ENCODE data around the gene TSBP1. TPM values are rescaled to one million over a fixed set of nuclear protein-coding genes. Genes with fewer than 3 reads are reported as not detected.

TSBP1 gene
- total RNA-seq, 1 experiment from 2014 or later: not detected

DNA sequence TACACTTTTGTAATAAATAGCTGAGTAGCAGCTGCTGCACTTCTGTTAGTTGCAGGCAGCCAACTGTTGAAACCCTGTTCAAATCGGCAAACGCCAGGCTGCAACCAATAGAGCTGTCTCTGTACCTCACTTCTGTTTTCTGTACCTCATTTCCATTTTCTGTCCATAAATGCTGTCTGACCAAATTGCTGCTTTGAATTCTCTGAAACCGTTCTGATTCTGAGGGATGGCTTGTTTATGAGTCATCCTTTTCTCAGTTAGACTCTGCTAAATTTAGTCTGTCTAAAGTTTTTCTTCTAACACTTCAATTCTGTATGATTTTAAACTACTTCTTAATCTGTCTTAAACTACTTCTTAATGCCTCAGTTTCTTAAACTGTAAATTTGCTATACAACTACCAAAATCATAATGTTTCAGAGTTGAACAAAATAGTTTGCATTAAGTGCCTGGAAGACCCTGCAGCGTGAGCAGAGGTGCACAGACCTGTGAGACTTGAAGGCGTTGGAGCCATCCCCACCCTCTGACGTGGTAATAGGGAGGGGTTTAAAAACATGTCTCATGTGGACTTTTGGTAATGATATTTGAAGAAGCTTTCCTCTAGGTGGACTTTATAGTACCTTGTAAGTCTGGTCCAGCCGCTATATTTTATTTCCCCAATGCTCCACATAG is 25.7 kb upstream of the TSBP1 start:
- Histone ChIP-seq H2BK12ac (ENCODE audit: insufficient read length, low read depth, low read length) (no peak overlapping the region), H4K8ac (replicated peaks; ENCODE audit: insufficient read length, low read depth, low read length) (no peak overlapping the region), H2BK5ac (ENCODE audit: insufficient read length, low read length) (no peak overlapping the region), H3K9ac (ENCODE audit: extremely low read depth, insufficient read length, low read length) (no peak overlapping the region), H2BK20ac (ENCODE audit: low read depth, low read length, poor library complexity, severe bottlenecking) (no peak overlapping the region), H2AK5ac (ENCODE audit: insufficient read length, low read length) (no peak overlapping the region), H3K23ac (ENCODE audit: insufficient read length, low read depth, low read length) (no peak overlapping the region), H3K79me1 (ENCODE audit: insufficient read depth, low read depth, low read length, poor library complexity, severe bottlenecking) (no peaks in the 10 kb centered on the region), H3K4me2 (ENCODE audit: insufficient read depth, insufficient read length, low read length) (no peak overlapping the region), H3K27me3 (ENCODE audit: insufficient read depth, low read length) (no peaks in the 10 kb centered on the region), H3K27ac (ENCODE audit: insufficient read length, low read depth, low read length) (no peak overlapping the region), H3K14ac (ENCODE audit: insufficient read depth, low read length) (no peak overlapping the region), H4K20me1 (ENCODE audit: control insufficient read depth, insufficient read depth, insufficient read length) (no peaks in the 10 kb centered on the region), H3K23me2 (ENCODE audit: insufficient read length, low read depth, low read length, poor library complexity, severe bottlenecking) (no peaks in the 10 kb centered on the region), H3K4me1 (ENCODE audit: insufficient read depth, low read length) (no peaks in the 10 kb centered on the region; the same call in 1 of the 2 replicates), H4K5ac (ENCODE audit: insufficient read length, low read depth, low read length) (no peak overlapping the region), H3K79me2 (ENCODE audit: insufficient read depth, low read length) (no peaks in the 10 kb centered on the region), H2AFZ (ENCODE audit: low read length) (no peak overlapping the region), H3K18ac (ENCODE audit: insufficient read length, low read depth, low read length) (no peak overlapping the region), H2BK120ac (ENCODE audit: low read depth, low read length, poor library complexity, severe bottlenecking) (no peak overlapping the region), H3K56ac (ENCODE audit: insufficient read length, low read depth, low read length) (no peak overlapping the region), H3K4ac (ENCODE audit: low read depth, low read length) (no peak overlapping the region), H4K91ac (ENCODE audit: insufficient read length, low read depth, low read length) (no peak overlapping the region), H3T11ph (ENCODE audit: low read length) (no peak overlapping the region), H2BK15ac (ENCODE audit: low read depth, low read length) (no peak overlapping the region), H3K9me3 (ENCODE audit: control insufficient read depth, low read depth, low read length) (no peaks in the 10 kb centered on the region)
- no peak for DNase-seq
- no peak overlapping the region for H3K27ac Mint-ChIP-seq
- no CpG with 5 or more reads among the region's 7 CpGs for WGBS (ENCODE audit: extremely low coverage, insufficient read length, low lambda C conversion rate)
- no peaks in the 10 kb centered on the region for H3K4me1 Mint-ChIP-seq
- H3K36me3 Mint-ChIP-seq (ENCODE audit: insufficient read depth in 1 of 3, low read depth in 3 of 3): no peaks in the 10 kb centered on the region; a peak in 4 of 7 replicates
- H3K4me3 Mint-ChIP-seq: no peak overlapping the region
- H3K9me3 Mint-ChIP-seq: peaks cover 0 to 3% of the 10 kb centered on the region in 2 experiments; a peak in 3 of 5 replicates
- TF ChIP-seq, protein P1, sequence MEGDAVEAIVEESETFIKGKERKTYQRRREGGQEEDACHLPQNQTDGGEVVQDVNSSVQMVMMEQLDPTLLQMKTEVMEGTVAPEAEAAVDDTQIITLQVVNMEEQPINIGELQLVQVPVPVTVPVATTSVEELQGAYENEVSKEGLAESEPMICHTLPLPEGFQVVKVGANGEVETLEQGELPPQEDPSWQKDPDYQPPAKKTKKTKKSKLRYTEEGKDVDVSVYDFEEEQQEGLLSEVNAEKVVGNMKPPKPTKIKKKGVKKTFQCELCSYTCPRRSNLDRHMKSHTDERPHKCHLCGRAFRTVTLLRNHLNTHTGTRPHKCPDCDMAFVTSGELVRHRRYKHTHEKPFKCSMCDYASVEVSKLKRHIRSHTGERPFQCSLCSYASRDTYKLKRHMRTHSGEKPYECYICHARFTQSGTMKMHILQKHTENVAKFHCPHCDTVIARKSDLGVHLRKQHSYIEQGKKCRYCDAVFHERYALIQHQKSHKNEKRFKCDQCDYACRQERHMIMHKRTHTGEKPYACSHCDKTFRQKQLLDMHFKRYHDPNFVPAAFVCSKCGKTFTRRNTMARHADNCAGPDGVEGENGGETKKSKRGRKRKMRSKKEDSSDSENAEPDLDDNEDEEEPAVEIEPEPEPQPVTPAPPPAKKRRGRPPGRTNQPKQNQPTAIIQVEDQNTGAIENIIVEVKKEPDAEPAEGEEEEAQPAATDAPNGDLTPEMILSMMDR (conservative IDR thresholded peaks at IDR 0.05): no peak
- no peaks in the 10 kb centered on the region; the same call in none of the 2 replicates for H3K27me3 Mint-ChIP-seq (ENCODE audit: low read depth)

Data from H9 (cell line).